Measurements from ENCODE around the gene CSNK2A1. TPM values are rescaled to one million over a fixed set of nuclear protein-coding genes. Genes with fewer than 3 reads are reported as not detected.

The CSNK2A1 gene
- total RNA-seq, 1 experiment from 2014 or later, result 229 TPM

- H3K23me2 ChIP-seq (ENCODE audit: insufficient read length, low read depth, low read length, poor library complexity, severe bottlenecking), result no peaks in the 10 kb centered on the region
- no peak overlapping the region for H3K27ac ChIP-seq (ENCODE audit: insufficient read length, low read depth, low read length)
- no peaks in the 10 kb centered on the region for H3K79me1 ChIP-seq (ENCODE audit: insufficient read depth, low read depth, low read length, poor library complexity, severe bottlenecking)
- no peaks in the 10 kb centered on the region for H3K4me1 ChIP-seq (ENCODE audit: insufficient read depth, low read length)
- H4K8ac ChIP-seq (replicated peaks; ENCODE audit: insufficient read length, low read depth, low read length), result no peak overlapping the region
- no peaks in the 10 kb centered on the region; a peak in 1 of 5 replicates for H3K9me3 Mint-ChIP-seq
- no CpG with 5 or more reads among the region's 6 CpGs for WGBS (ENCODE audit: extremely low coverage, insufficient read length, low lambda C conversion rate)
- H3K18ac ChIP-seq (ENCODE audit: insufficient read length, low read depth, low read length), result no peak overlapping the region
- no peaks in the 10 kb centered on the region for H4K20me1 ChIP-seq (ENCODE audit: control insufficient read depth, insufficient read depth, insufficient read length)
- H3K14ac ChIP-seq (ENCODE audit: insufficient read depth, low read length), result no peak overlapping the region
- no peak overlapping the region for H3K56ac ChIP-seq (ENCODE audit: insufficient read length, low read depth, low read length)
- H3K27ac Mint-ChIP-seq, result no peak overlapping the region
- H4K91ac ChIP-seq (ENCODE audit: insufficient read length, low read depth, low read length), result no peak overlapping the region
- no peak overlapping the region for H3K4me2 ChIP-seq (ENCODE audit: insufficient read depth, insufficient read length, low read length)
- H2AFZ ChIP-seq (ENCODE audit: low read length), result no peak overlapping the region
- TF ChIP-seq CTCF (conservative IDR thresholded peaks at IDR 0.05), result no peak
- no peaks in the 10 kb centered on the region for H3K36me3 Mint-ChIP-seq (ENCODE audit: insufficient read depth in 1 of 3, low read depth in 3 of 3)
- peaks cover 9 to 16% of the 10 kb centered on the region in 2 experiments for H3K4me1 Mint-ChIP-seq
- H2BK15ac ChIP-seq (ENCODE audit: low read depth, low read length), result no peak overlapping the region
- H2BK20ac ChIP-seq (ENCODE audit: low read depth, low read length, poor library complexity, severe bottlenecking), result no peak overlapping the region
- H3K79me2 ChIP-seq (ENCODE audit: insufficient read depth, low read length), result no peaks in the 10 kb centered on the region
- DNase-seq, result no peak
- H2BK12ac ChIP-seq (ENCODE audit: insufficient read length, low read depth, low read length), result no peak overlapping the region
- no peak overlapping the region for H2AK5ac ChIP-seq (ENCODE audit: insufficient read length, low read length)
- no peak overlapping the region for H3K23ac ChIP-seq (ENCODE audit: insufficient read length, low read depth, low read length)
- H3K27me3 Mint-ChIP-seq (ENCODE audit: low read depth), result peaks cover 15% of the 10 kb centered on the region
- H3K9me3 ChIP-seq (ENCODE audit: control insufficient read depth, low read depth, low read length), result no peaks in the 10 kb centered on the region
- no peak overlapping the region for H3K4me3 Mint-ChIP-seq
- no peak overlapping the region for H3T11ph ChIP-seq (ENCODE audit: low read length)
- H4K5ac ChIP-seq (ENCODE audit: insufficient read length, low read depth, low read length), result no peak overlapping the region
- H3K27me3 ChIP-seq (ENCODE audit: insufficient read depth, low read length), result no peaks in the 10 kb centered on the region
- H2BK120ac ChIP-seq (ENCODE audit: low read depth, low read length, poor library complexity, severe bottlenecking), result no peak overlapping the region
- H3K9ac ChIP-seq (ENCODE audit: extremely low read depth, insufficient read length, low read length), result no peak overlapping the region
- H2BK5ac ChIP-seq (ENCODE audit: insufficient read length, low read length), result no peak overlapping the region
- H3K4ac ChIP-seq (ENCODE audit: low read depth, low read length), result no peak overlapping the region
Measured at GRCh38 chr20:555976-556385, 12.4 kb upstream of the CSNK2A1 start.
